ENCODE results near the gene MGLL. TPM values are rescaled to one million over a fixed set of nuclear protein-coding genes. Genes with fewer than 3 reads are reported as not detected.

The MGLL gene
- total and polyA plus RNA-seq, 4 donors: 9.4 to 277 (median 74.2) TPM

DNA sequence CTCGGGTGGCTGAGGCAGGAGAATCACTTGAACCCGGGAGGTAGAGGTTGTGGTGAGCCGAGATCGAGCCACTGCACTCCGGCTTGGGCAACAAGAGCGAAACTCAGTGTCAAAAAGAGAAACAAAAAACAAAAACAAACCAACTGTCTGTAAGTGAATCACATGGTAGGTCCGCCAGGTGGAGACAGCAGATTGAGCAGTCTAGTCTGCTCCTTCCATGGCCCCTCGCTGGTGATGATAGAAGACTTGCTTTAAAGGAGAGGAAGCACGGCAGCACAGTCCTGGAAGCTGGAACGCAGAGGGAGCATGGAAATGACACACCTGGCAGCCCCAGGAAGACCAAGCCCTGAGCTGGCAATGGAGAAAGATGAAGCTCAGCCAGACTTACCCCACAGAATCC, 31.4 kb upstream of the MGLL start:
- Histone ChIP-seq H3K9ac (ENCODE audit: low read depth in 1 of 2, low read length in 2 of 2) (no peak overlapping the region), H3K4me1 (ENCODE audit: control insufficient read depth in 4 of 4, insufficient read depth in 4 of 4, low read length in 3 of 4) (no peaks in the 10 kb centered on the region), H3K27me3 (ENCODE audit: control insufficient read depth in 4 of 4, insufficient read depth in 4 of 4, low read length in 3 of 4) (no peaks in the 10 kb centered on the region), H3K4me3 (ENCODE audit: low read depth in 1 of 3, low read length in 3 of 3) (no peak overlapping the region), H3K36me3 (ENCODE audit: control insufficient read depth in 4 of 4, insufficient read depth in 3 of 4, low read depth in 1 of 4, low read length in 3 of 4) (no peaks in the 10 kb centered on the region), H3K27ac (ENCODE audit: low read depth in 1 of 2, low read length in 2 of 2) (no peak overlapping the region), H3K9me3 (ENCODE audit: control insufficient read depth in 4 of 4, low read length in 3 of 4) (no peaks in the 10 kb centered on the region)
- TF ChIP-seq FOXA2 (IDR thresholded peaks at IDR 0.05) (no peak), TAF1 (conservative IDR thresholded peaks at IDR 0.05) (no peak), RAD21 (IDR thresholded peaks at IDR 0.05) (no peak), HNF4G (IDR thresholded peaks at IDR 0.05) (no peak), NR2F2 (IDR thresholded peaks at IDR 0.05) (no peak)
- TF ChIP-seq, protein P1, sequence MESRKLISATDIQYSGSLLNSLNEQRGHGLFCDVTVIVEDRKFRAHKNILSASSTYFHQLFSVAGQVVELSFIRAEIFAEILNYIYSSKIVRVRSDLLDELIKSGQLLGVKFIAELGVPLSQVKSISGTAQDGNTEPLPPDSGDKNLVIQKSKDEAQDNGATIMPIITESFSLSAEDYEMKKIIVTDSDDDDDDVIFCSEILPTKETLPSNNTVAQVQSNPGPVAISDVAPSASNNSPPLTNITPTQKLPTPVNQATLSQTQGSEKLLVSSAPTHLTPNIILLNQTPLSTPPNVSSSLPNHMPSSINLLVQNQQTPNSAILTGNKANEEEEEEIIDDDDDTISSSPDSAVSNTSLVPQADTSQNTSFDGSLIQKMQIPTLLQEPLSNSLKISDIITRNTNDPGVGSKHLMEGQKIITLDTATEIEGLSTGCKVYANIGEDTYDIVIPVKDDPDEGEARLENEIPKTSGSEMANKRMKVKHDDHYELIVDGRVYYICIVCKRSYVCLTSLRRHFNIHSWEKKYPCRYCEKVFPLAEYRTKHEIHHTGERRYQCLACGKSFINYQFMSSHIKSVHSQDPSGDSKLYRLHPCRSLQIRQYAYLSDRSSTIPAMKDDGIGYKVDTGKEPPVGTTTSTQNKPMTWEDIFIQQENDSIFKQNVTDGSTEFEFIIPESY (IDR thresholded peaks at IDR 0.05): no peak
- DNase-seq (ENCODE audit: low spot score): no peak
- 90% methylated on average over 10 of the region's 10 CpGs for WGBS

DNA sequence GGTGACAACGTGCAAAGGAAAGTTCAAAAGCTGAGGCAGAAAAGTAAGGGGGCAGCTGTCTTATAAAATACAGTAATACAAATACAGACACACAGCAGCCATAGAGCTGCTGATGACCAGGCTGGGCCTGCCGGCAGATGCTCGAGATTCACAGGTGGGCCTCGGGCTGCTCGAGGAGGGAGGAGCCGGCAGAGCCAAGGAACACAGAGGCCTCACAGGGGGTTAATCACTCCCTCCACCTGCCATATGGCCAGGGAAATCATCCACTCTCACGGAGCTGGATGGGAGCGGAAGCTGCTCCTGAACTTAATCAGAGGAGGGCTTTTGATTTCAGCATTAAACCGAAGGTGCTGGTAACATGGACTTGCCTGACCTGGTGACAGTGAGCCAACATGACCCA, 29.6 kb upstream of the MGLL start:
- no peak overlapping the region for H3K27ac ChIP-seq (ENCODE audit: low read depth in 1 of 2, low read length in 2 of 2)
- H3K4me3 ChIP-seq (ENCODE audit: low read depth in 1 of 3, low read length in 3 of 3): no peak overlapping the region
- H3K36me3 ChIP-seq (ENCODE audit: control insufficient read depth in 4 of 4, insufficient read depth in 3 of 4, low read depth in 1 of 4, low read length in 3 of 4): no peaks in the 10 kb centered on the region
- DNase-seq (ENCODE audit: low spot score): no peak
- 91% methylated on average over 9 of the region's 9 CpGs for WGBS
- no peak overlapping the region for H3K9ac ChIP-seq (ENCODE audit: low read depth in 1 of 2, low read length in 2 of 2)
- TF ChIP-seq, protein P2, sequence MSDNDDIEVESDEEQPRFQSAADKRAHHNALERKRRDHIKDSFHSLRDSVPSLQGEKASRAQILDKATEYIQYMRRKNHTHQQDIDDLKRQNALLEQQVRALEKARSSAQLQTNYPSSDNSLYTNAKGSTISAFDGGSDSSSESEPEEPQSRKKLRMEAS (IDR thresholded peaks at IDR 0.05): no peak
- TF ChIP-seq HNF4A (conservative IDR thresholded peaks at IDR 0.05): no peak
- TF ChIP-seq YY1 (IDR thresholded peaks at IDR 0.05): no peak
- TF ChIP-seq, protein P3, sequence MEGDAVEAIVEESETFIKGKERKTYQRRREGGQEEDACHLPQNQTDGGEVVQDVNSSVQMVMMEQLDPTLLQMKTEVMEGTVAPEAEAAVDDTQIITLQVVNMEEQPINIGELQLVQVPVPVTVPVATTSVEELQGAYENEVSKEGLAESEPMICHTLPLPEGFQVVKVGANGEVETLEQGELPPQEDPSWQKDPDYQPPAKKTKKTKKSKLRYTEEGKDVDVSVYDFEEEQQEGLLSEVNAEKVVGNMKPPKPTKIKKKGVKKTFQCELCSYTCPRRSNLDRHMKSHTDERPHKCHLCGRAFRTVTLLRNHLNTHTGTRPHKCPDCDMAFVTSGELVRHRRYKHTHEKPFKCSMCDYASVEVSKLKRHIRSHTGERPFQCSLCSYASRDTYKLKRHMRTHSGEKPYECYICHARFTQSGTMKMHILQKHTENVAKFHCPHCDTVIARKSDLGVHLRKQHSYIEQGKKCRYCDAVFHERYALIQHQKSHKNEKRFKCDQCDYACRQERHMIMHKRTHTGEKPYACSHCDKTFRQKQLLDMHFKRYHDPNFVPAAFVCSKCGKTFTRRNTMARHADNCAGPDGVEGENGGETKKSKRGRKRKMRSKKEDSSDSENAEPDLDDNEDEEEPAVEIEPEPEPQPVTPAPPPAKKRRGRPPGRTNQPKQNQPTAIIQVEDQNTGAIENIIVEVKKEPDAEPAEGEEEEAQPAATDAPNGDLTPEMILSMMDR (IDR thresholded peaks at IDR 0.05; ENCODE audit: low read depth, low read length, missing input control): no peak
- no peak for TF ChIP-seq JUND (IDR thresholded peaks at IDR 0.05)
- no peak for TF ChIP-seq SP1 (IDR thresholded peaks at IDR 0.05)
- no peak for TF ChIP-seq FOXA2 (IDR thresholded peaks at IDR 0.05)
- TF ChIP-seq, protein P4, sequence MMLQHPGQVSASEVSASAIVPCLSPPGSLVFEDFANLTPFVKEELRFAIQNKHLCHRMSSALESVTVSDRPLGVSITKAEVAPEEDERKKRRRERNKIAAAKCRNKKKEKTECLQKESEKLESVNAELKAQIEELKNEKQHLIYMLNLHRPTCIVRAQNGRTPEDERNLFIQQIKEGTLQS (IDR thresholded peaks at IDR 0.05): no peak
- TF ChIP-seq NR2F2 (IDR thresholded peaks at IDR 0.05): no peak
- TF ChIP-seq GABPA (IDR thresholded peaks at IDR 0.05 in 1 of 2, conservative IDR thresholded peaks at IDR 0.05 in 1 of 2): no peak
- no peaks in the 10 kb centered on the region for H3K9me3 ChIP-seq (ENCODE audit: control insufficient read depth in 4 of 4, low read length in 3 of 4)
- H3K4me1 ChIP-seq (ENCODE audit: control insufficient read depth in 4 of 4, insufficient read depth in 4 of 4, low read length in 3 of 4): no peaks in the 10 kb centered on the region
- no peaks in the 10 kb centered on the region for H3K27me3 ChIP-seq (ENCODE audit: control insufficient read depth in 4 of 4, insufficient read depth in 4 of 4, low read length in 3 of 4)

DNA sequence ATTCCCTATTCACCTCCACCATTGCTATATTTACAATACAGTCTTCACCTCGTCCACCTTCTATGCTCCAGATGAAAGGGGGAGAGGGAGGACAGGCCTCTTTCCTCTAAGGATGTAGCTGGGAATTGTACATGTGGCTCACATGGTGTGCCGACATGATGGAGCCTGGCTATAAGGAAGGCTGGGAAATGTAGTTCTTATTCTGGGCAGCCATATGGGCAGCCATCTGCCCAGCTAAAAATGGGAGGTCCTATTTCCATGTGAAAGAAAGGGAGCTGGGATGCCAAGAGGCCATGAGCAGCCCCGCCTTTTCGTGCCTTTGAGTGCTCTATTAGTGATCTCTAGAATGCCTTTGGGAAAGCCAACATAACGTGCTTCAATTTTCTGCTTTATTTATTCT, 27.1 kb upstream of the MGLL start:
- H3K4me3 ChIP-seq (ENCODE audit: low read depth in 1 of 3, low read length in 3 of 3): no peak overlapping the region

More for the DNA sequence above, 27.1 kb upstream of the MGLL start:
- Histone ChIP-seq H3K27ac (ENCODE audit: low read depth in 1 of 2, low read length in 2 of 2) (no peak overlapping the region), H3K27me3 (ENCODE audit: control insufficient read depth in 4 of 4, insufficient read depth in 4 of 4, low read length in 3 of 4) (no peaks in the 10 kb centered on the region), H3K36me3 (ENCODE audit: control insufficient read depth in 4 of 4, insufficient read depth in 3 of 4, low read depth in 1 of 4, low read length in 3 of 4) (no peaks in the 10 kb centered on the region), H3K4me1 (ENCODE audit: control insufficient read depth in 4 of 4, insufficient read depth in 4 of 4, low read length in 3 of 4) (no peaks in the 10 kb centered on the region), H3K9me3 (ENCODE audit: control insufficient read depth in 4 of 4, low read length in 3 of 4) (no peaks in the 10 kb centered on the region), H3K9ac (ENCODE audit: low read depth in 1 of 2, low read length in 2 of 2) (no peak overlapping the region)
- TF ChIP-seq JUND (IDR thresholded peaks at IDR 0.05) (no peak), HNF4A (conservative IDR thresholded peaks at IDR 0.05) (no peak), RXRA (IDR thresholded peaks at IDR 0.05) (no peak), TAF1 (conservative IDR thresholded peaks at IDR 0.05) (no peak), FOXA1 (IDR thresholded peaks at IDR 0.05) (no peak), RAD21 (IDR thresholded peaks at IDR 0.05) (no peak), SP1 (IDR thresholded peaks at IDR 0.05) (no peak), YY1 (IDR thresholded peaks at IDR 0.05) (no peak), EGR1 (IDR thresholded peaks at IDR 0.05; ENCODE audit: low read depth in 2 of 2) (no peak), HNF4G (IDR thresholded peaks at IDR 0.05) (no peak), GABPA (IDR thresholded peaks at IDR 0.05 in 1 of 2, conservative IDR thresholded peaks at IDR 0.05 in 1 of 2) (no peak)
- TF ChIP-seq, protein P2 (IDR thresholded peaks at IDR 0.05): no peak
- TF ChIP-seq, protein P4 (IDR thresholded peaks at IDR 0.05): no peak
- TF ChIP-seq, protein P3 (IDR thresholded peaks at IDR 0.05; ENCODE audit: low read depth, low read length, missing input control): no peak
- TF ChIP-seq, protein P1 (IDR thresholded peaks at IDR 0.05): no peak
- 91% methylated on average over 5 of the region's 5 CpGs for WGBS
- no peak for DNase-seq (ENCODE audit: low spot score)
